ENCODE measurements around the gene DHCR7.

DNA sequence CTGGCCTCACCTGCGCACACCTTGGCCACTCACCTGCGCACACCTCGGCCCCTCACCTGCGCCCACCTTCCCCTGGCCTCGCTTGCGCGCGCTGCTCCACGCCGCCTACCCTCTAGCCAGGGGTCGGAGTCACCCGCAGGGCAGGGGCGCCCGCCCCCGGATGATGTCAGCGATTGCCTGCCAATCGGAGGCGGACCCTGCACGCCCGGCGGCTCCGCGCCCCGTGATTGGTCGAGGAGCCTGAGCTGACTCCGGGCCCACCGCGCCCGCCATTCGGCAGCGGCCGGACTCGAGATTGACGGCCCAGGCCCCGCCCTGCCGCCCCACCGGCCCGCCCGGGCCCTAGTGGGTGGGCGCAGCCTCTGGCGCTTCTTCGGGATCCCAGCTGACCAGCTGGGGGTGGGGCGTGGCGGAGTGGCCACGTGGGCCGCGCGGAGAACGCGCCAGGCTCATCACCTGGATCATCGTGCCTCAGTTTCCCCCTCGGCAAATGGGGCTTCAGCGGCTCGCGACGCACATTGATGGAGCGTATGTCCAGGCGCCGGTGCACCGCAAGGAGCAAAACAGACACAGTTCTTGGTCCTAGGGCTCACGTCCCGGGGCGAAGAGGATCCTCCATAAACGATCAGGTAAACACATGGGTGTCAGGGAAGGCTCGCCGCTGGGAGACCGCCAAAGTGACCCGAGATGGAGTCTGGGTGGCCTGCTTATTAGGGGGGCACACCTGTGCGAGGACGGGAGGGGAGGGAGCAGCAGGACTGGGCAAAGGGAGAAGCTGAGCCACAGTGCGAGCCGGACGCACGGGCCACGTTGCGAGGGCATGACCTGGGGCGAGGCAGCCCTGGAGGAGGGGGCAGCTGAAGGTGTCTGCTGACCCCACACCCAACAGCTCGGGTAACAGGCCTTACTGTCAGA is at the start of gene DHCR7:
- TF ChIP-seq, protein P1, sequence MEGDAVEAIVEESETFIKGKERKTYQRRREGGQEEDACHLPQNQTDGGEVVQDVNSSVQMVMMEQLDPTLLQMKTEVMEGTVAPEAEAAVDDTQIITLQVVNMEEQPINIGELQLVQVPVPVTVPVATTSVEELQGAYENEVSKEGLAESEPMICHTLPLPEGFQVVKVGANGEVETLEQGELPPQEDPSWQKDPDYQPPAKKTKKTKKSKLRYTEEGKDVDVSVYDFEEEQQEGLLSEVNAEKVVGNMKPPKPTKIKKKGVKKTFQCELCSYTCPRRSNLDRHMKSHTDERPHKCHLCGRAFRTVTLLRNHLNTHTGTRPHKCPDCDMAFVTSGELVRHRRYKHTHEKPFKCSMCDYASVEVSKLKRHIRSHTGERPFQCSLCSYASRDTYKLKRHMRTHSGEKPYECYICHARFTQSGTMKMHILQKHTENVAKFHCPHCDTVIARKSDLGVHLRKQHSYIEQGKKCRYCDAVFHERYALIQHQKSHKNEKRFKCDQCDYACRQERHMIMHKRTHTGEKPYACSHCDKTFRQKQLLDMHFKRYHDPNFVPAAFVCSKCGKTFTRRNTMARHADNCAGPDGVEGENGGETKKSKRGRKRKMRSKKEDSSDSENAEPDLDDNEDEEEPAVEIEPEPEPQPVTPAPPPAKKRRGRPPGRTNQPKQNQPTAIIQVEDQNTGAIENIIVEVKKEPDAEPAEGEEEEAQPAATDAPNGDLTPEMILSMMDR (IDR thresholded peaks at IDR 0.05; ENCODE audit: poor library complexity, severe bottlenecking) = peak; percentile 22
- TF ChIP-seq POLR2AphosphoS5 (IDR thresholded peaks at IDR 0.05) = peak; percentile 78
